Endothelial cell of hepatic sinusoid (primary cell): ENCODE results near the gene VPS54.
"Not testable (repeated sequence)": the region's sequence is repeated elsewhere in the genome, so short reads cannot be mapped to it uniquely, and the experiment has no call there.

Experiments
- in situ Hi-C: cut with HindIII; loops from 2 replicates; pipeline ENCODE4 v1.10.0; 2017; ENCODE audit warnings: low sequenced_read_pairs

Gene VPS54

DNA sequence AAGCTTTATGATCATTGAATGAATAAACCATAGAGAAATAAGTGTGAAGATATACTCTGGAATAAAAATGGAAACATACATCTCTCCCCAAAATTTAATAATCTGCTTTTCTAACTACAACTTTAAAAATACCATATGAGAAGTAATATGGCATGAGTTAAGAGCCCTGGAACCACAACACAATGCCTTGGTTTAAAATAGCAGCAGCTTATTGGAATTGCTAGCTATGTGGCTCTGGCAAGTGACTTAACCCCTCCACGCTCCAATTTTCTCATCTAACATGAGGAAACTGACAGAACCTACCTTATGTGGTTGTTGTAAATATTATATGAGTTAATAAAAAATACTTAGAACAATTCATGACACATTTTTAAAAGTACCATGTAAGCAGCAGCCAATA, 76.4 kb downstream of the VPS54 start:
- in situ Hi-C loops = no loop called here

DNA sequence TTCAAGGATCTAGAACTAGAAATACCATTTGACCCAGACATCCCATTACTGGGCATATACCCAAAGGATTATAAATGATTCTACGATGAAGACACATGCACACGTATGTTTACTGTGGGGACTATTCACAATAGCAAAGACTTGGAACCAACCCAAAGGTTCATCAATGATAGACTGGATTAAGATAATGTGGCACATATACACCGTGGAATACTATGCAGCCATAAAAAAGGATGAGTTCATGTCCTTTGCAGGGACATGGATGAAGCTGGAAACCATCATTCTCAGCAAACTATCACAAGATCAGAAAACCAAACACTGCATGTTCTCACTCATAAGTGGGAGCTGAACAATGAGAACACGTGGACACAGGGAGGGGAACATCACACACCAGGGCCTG, 87.1 kb downstream of the VPS54 start:
- in situ Hi-C loops = not testable (repeated sequence)

DNA sequence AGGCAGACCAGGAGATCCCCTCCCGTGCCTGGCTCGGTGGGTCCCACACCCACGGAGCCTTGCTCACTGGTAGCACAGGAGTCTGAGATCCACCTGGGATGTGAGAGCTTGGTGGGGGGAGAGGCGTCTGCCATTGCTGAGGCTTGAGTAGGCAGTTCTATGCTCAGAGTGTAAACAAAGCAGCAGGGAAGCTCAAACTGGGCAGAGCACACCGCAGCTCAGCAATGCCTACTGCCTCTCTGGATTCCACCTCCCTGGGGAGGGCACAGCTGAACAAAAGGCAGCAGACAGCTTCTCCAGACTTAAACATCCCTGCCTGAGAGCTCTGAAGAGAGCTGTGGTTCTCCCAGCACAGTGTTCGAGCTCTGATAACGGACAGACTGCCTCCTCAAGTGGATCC, 92.4 kb downstream of the VPS54 start:
- in situ Hi-C loops = no loop called here

DNA sequence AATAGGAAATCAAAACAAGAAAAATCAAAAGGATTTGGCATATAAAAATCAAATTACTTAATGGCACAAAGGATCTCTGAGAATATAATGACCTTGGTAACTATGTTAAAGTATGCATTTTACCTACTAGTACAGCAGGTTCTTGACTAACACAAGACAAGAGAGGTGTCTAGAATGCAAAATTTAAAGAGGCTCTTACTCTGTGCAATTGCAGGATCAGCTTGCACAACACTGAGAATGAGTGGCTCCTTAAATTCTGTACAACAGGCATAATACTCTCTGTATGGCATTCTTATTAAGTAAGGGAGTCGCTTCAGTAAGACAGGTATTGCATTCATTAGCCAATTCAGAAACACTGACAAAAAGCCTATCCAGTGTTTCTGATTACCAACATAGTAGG, 104.9 kb downstream of the VPS54 start:
- in situ Hi-C loops = no loop called here

DNA sequence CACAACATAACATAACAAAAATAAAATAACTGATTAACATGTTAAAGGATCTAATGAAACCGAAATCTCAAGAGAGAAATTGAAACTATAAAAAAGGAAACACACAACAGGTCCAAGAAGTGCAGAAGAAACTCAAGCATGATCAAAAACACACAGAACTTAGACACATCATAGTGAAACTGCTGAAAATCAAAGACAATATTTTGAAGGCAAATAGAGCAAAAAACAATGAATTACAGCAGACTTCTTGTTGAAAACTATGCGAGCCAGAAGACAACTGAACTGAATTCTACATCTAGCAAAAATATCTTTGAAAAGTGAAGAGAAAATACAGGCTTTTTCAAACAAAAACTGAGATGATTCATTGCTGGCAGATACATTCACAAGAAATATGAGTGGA, 116.2 kb downstream of the VPS54 start:
- in situ Hi-C loops = no loop called here

DNA sequence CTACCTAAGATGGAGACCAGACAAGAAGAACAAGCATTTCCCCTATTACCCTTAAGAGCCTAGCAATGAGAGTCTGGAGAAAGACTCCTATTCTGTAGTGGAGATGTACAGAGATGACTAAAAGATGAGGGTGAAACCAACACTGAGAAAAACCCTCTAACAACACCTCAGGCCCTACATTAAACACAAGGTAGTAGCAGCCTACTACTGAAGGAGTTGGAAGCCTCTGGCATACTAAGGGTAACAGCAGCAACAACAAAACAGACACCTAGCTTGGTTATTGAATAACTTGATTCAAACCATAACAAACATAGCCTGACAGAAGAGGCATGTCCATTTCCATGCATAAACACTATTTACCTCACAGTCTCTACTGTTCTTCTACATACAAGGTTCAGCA, 117.1 kb downstream of the VPS54 start:
- in situ Hi-C loops = no loop called here

DNA sequence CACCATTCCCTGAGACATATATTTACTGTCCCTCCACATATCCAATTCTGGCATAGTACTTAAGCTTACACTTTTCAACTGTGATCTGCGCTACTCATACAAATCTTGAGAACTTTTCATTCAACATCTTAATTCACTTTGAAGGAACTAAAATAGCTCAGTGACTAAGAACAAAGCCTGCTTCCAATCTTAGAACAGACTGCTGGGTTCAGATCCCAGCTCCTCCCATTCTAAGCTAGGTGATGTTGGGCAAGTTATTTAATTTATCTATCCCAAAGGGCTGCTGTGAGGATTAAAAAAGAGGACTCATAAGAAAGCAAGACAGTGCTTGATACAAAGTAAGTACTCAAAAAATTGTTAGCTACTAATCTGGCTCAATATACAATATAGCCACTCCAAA, 119.6 kb downstream of the VPS54 start:
- in situ Hi-C loops = no loop called here

DNA sequence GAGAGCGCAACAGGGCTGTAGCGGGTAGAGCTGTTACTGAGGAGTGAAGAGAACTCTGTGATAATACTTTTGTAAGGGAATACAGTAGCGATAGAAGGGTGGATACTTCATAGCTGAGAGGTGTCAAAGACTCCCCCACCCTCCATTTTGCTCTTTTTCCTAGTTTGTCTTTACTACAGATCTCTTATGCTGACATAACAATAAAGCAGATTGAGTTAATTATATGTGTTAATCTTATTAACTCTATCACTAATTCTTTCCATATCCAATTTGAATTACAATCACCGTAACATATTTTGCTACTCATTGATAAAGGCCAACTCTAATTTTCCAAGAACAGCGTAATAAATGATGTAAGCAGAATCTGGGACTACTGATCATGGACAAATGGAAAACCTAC, 120.4 kb downstream of the VPS54 start:
- in situ Hi-C loops = no loop called here

DNA sequence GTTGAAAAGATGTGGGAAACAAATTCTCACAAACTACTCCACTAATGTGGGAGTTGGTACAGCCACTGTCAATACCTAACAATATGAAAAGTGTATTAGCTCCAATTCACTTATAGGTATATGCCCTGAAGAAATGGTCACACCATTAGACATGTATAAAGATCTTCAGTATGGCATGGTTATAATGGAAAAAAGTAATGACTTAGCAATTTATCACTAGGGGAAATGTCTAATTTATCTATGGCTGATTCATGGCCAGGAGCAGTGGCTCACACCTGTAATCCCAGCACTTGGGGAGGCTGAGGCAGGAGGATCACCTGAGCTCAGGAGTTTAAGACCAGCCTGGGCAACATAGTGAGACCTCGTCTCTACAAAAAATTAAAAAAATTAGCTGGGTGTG, 125.1 kb downstream of the VPS54 start:
- in situ Hi-C loops = no loop called here

DNA sequence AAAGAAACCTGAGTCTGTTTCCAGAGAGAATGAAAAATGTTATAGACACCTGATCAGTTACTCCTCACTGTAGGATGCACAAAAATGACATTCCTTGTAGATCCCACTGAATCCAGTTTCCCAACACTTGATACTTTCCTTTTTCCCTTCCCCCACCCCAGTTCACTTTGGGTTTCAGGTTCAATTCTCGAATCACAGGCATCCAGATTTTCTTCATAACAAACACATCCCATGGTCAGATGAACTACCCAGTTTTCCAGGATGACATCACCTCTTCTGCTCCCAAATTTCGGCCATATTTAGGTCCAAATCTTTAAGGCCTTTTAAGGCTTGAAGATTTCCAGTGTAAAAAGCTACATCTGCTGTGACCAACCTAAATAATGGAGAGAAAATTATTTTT, 126.1 kb downstream of the VPS54 start:
- in situ Hi-C loops = no loop called here

DNA sequence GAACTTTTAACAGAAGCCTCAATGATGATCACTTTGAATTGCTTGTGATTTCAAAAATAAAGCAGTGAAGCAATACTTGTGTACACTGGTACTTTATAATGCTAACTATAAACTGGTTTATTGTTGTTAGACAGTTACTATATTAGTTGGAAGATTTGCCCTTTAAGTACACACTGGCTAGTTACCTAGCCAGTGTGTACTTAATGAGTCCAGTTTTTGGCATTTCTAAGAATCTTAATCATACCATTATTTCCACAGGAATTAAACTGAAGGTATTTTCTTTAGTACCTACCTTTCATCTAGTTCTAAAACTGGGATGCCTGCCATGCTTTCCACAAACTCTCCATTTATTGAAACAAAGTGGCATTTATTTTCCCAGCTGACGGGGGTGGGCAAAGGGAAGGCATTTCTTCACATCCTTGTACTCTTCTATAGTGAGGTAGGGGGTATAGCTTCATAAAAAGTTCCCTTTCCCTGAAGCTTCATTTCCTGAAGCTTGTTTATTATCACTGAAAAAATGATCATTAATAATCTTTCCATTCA, 127.7 kb downstream of the VPS54 start:
- in situ Hi-C loops = no loop called here

DNA sequence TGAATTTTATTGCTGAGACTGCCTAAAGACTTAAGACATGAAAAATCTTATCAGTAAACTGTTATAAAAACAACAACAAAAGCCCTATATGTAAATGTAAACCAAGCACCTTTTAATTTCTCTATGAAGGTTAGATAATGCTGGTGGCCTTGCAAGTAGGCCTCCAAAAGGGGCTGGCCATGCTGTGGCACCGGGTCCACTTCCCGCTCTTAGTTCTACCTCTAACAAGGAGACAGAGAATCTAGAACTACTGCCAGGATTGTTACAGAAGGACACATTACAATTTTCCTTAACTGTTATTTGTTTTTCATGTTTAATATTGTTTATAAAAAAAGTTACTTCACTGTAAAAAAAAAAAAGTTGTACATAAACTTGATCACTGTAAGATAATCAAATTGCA, 128.6 kb downstream of the VPS54 start:
- in situ Hi-C loops = no loop called here

DNA sequence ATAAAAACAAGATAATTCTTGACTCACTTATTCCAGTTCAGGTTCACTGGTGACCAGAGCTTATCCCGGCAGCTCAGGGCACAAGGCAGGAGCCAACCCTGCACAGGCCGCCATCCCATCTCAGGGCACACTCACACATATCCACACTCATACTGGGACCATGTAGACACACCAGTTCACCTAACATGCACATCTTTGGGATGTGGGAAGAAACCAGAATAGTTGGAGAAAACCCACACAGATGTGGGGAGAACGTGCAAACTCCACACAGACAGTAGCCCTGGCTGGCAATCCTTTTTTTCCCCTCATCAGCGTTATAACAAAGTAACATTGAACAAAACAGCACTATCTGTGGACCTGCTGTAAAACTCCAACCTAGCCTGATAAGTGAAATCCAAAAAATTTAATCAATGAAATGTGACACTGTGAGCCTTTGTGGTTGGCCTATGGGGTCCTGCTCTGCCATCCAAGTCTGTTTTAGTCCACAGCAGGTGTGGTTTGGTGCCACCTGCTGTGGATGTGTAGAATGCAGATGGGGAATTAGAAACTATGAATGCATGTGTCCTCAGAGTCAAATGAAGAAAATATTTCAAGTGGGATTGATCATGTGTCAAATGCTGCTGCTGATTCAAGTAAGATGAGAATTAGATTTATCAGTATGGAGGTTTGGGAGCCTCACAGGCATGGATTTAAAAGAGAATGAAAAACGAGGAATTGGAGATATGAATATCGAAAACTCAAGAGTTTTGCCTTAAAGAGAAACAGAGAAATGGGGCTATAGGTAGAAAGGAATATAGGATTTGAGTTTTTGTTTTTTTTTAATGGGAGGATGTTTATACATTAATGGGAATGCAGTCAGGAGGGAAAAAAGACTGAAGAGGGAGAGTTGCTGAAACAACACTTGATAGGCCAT, 130.5 kb downstream of the VPS54 start:
- in situ Hi-C loops = no loop called here

DNA sequence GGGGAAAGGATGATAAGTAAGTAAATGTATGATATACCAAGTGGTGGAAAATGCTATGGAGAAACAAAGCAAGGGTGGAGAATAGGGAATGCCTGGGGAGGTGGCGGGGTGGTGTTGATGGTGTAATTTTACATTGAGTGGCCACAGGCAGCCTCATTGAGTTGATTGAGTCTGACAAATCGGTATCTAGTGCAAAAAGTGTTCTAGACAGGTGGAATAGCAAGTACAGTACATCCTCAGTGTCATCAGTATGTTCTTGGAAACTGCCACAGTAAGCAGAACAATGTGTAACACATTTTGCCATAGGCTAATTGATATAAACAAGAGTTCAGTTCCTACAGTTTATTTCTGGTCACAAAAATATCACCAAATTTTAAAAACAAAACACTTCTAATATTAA, 131.2 kb downstream of the VPS54 start:
- in situ Hi-C loops = no loop called here

DNA sequence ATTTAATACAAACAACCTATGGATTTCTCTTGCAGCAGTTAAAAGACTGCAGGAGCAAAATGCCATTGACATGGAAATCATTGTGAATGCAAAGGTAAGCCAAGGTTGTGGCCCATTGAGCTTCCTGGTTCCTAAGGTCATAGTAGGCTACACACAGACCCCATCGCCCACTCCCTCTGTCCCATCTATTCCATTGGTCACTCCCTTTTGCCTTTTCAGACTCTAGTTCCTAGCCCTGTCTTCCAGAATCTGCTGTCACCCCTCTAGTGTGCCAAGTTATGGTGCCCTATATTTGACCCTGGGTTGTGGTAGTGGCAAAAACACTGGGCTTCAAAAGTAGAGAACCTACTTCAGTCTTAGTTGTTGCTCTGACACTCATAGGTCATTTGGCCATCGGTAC, 132.8 kb downstream of the VPS54 start:
- in situ Hi-C loops = no loop called here

DNA sequence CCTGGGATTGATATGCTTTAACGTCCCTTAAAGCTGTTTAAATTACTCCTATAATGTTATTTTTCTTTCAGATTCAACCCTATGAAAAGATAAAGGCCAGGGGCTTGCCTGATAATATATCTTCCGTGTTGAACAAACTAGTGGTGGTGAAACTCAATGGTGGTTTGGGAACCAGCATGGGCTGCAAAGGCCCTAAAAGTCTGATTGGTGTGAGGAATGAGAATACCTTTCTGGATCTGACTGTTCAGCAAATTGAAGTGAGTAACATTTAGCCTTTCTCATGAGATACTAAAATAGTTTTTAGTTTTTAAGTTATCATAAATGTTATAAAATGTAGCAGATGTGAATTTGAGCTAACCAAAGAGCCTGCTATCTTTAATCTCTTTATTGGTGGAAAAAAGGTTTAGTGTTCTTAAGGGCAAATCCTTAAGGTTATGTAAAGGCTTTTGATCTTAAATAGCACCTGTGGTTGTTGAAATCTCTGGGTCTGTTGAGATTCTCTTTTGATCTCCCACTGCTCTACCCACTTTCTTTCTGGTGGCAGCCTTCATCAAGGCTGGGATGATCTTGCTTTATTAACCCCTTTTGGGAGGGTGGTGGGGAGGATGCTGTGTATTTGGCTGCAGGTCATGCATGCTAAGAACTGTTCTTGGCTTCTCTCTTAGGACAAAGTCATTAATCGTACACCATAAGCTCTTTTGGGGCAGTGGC, 136.7 kb downstream of the VPS54 start:
- in situ Hi-C loops = no loop called here

DNA sequence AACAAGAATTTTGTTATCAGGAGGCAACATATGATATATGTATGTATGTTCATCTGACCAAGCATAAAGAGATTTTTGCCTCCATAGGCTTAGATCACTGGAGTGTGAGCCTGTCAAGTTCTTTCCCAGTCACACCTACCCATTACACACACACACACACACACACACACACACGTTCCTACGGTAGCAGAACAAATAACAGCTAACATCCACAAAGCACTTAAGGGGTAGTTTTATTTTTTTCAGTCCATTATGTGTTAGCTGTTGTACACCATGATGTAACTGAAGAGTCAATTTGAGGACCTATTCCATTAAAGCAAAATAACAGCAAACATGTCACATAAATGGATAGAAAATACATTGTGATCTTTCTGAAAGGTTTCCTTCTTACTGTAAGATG, 138.0 kb downstream of the VPS54 start:
- in situ Hi-C loops = no loop called here

DNA sequence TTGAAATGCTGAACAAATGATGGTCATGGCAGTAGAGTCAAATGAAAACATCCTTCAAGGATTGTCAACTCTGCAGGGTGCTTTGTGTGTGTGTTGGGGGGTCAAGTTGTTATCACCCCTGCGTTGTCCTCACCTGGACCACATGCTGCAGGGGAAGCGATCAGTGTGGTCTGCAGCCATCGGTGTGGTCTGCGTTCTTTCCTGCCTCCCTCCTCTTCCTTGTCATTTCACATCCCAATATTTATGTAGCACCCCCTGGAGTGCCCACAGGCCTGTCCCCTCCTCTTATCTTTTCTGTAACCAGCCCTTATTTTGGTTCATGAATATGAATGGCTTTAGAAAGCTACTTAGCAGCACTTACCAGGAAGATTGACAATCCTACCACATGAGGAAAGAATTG, 138.6 kb downstream of the VPS54 start:
- in situ Hi-C loops = no loop called here

DNA sequence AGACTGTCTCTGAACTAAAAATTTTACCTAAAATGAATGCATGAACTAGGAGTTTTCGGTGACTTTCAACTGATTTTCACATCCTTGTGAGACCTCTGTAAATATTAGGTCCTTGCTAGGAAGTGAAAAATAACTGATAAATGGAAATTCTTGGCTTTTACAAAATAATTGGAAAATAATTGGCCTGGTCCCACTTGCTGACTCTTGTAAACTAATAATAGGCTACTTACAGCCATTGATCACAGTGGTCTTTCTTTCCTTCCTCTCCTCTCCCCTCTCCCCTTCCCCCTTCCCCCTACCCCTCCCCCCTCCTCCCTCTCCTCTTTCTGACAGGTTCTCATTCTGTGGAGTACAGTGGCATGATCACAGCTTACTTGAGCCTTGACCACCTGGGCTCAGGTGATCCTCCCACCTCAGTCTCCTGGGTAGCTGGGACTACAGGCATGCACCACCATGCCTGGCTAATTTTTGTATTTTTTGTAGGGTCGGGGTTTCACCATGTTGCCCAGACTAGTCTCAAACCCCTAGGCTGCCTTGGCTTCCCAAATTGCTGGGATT, 139.3 kb downstream of the VPS54 start:
- in situ Hi-C loops = loop anchor here (10.0 kb wide), 1 partner anchor 205 kb away; no protein-coding TSS in a partner anchor

DNA sequence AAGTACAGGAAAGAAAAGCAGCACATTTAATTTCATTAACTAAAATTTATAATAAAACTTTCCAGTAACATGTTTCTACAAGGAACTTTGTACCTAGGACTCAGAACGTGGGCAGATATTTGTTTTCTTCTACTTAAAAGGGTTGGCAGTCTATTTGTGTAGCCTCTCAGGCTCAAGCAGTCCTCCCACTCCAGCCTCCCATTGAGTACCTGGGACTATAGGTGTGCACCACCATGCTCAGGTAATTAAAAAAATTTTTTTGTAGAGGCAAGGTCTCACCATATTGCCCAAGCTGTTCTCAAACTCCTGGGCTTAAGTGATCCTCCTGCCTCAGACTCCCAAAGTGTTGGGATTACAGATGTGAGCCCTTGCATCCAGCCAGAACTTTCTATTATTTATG, 140.7 kb downstream of the VPS54 start:
- in situ Hi-C loops = loop anchor here (10.0 kb wide), 1 partner anchor 204 kb away; no protein-coding TSS in a partner anchor

DNA sequence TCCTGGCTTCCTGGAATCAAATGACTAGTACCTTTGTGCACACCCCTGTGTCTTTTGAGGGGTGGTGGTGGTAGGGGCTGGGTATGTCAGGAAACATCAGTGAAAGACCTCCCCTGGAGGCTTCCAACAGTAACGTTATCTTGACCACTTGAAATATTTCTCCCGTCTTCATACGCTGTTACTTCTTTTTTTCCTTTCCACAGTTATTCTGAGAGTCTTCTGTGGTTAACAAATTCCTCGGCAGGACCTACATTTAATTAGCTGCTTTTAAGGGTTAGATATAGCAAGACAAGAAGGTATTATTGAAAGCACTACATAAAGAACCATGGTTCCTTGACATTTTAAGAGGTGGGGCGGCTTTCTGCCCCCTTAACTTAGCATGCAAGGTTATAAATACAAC, 142.9 kb downstream of the VPS54 start:
- in situ Hi-C loops = loop anchor here (10.0 kb wide), 1 partner anchor 202 kb away; no protein-coding TSS in a partner anchor
